ENCODE results near the gene NOVA2. TPM values are rescaled to one million over a fixed set of nuclear protein-coding genes. Genes with fewer than 3 reads are reported as not detected.
A peak's percentile ranks its signal among the peaks of the same experiment; 100 is the strongest.

Gene NOVA2
- total RNA-seq, 1 experiment from 2014 or later = not detected

DNA sequence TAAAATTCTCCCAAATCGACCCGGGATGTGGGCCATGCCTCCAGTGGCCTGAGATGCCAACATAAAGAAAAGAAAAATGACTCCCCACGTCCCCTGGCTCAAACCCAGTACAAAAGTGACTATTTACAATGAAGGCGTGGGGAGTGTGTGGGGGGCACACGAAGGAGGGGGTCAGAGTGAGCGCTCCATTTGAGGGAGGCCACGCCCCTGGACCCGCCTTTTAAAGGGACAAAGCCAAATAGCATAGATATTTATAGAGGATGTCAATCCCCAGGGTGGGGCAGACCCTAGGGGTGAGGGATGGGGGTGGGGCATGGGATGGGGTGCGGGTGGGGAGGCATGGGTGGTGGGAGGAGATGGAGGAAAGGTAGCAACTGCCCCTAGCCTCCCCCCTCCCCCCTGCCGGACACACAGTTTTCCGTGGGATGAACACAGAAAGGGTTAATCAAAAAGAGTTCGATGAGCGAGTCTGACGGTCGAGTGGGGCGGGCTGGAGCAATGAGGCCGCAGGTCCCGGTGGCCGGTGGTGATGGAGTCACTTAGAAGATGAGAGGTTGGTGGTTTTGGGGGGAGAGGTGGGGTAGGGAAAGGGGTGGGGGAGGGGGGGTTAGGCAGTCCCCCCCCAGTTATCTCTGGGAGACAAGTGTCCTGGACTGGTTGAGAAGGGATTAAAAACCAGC, 39.0 kb downstream of the NOVA2 start:
- in situ Hi-C loops (cut with HindIII; ENCODE audit: low sequenced_read_pairs) = no loop called here
- DNase-seq (ENCODE audit: low spot score) = no peak

DNA sequence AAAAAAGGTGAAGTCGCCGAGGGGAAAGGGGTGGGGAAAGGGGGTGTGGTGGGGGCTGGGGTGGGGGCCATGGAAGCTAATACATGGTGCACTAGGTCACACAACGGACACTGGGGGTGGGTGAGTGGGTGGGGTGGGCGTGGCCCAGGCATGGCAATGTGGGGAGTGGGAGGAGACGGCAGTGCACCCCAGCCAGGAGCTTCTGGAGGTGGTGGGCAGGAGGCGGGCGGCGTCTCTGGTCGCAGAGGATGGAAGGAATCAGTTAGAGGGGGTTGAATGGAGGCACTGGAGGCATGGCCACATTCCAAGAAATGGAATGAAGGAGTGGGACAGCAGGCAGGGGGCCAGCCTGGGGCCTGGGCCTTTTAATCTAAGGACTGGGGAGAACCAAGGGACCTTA, 39.9 kb downstream of the NOVA2 start:
- in situ Hi-C loops (cut with HindIII; ENCODE audit: low sequenced_read_pairs) = no loop called here
- no peak for DNase-seq (ENCODE audit: low spot score)

DNA sequence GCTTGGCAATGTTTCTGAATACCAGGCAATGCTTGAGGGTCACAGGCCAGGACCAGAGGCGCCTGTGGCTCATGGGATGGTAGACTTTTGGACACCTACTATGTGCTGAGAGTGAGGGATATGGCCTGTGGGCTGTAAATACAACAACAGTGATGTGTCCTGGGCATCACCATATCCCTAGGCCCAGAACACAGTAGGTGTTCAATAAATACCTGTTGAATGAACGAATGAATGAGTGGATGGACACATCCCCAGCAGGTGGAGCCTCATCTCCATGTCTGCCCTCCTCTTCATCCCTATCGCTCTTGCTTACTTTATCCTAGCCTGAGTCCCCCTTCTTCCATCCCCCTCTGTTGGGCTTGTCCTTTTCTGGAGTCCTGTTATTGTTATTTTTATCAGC, 42.6 kb downstream of the NOVA2 start:
- in situ Hi-C loops (cut with HindIII; ENCODE audit: low sequenced_read_pairs) = no loop called here
- no peak for DNase-seq (ENCODE audit: low spot score)

DNA sequence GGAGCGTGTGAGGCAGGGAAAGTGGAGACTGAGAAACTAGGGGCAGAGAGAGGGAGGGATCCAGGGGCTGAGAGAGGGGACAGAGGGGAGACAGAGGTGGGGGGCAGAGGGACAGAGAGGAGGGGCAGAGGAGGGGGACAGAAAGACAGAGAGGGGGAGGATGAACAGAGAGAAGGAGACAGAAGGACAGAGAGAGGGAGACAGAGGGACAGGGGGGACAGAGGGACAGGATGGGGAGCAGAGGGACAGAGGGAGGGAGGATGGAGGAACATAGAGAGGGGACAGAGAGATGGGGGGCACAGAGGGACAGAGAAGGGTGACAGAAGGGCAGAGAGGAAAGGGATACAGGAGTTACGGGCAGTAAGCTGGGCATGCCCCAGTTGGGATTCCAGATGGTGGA, 44.4 kb downstream of the NOVA2 start:
- no peak for DNase-seq (ENCODE audit: low spot score)
- in situ Hi-C loops (cut with HindIII; ENCODE audit: low sequenced_read_pairs) = no loop called here

DNA sequence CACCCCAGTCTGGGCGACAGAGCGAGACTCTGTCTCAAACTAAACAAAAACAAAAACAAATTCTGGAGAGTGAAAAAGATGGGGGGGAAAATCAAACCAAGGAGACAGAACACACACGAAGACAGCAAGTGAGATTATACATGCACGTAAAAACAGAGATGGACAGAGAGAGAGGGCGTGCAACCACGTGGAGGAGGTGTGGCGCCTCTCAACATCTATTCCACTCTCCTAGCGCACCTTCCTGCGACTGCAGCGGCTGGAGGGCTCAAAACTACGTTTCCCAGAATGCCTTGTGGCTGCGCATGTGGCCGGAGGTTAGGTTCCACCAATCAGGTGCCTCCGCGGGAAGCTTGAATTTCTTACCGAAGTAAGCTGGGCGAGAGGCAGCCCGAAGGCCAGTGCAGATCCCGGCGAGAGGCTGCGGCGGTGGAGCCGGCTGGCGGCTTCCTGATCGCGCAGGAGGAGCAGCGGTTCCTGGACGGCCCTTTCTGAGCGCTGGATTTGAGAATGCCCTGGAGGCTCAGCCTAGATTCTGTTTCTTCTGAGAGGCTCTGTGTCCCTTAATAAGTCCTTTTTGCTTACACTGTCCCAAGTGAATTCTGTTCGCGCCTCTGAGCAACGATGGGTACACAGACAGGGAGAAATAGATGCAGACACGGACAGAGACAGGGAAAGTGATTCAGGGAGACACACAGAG, 46.0 kb downstream of the NOVA2 start:
- peak; percentile 92 for DNase-seq (ENCODE audit: low spot score)
- in situ Hi-C loops (cut with HindIII; ENCODE audit: low sequenced_read_pairs) = no loop called here

DNA sequence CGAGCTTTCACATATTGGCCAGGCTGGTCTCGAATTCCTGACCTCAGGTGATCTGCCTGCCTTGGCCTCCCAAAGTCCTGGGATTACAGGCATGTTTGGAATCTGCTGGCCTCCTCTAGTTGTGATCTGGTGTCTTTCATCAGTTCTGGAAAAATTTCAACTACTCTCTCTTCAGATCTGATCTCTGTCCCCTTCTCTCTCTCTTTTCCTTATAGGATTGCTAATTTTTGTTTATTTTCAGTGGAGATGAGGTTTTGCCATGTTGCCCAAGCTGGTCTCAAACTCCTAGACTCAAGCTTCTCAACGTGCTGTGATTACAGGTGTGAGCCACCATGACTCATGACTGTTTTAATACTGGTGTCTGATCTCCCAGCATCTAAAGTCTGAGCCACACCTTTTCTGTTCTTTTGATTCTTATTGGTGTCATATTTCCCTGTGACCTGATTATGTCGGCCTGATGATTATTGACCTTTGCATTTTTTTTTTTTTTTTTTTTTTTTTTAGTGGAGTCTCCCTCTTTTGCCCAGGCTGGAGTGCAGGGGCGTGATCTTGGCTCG, 48.7 kb downstream of the NOVA2 start:
- in situ Hi-C loops (cut with HindIII; ENCODE audit: low sequenced_read_pairs) = no loop called here
- DNase-seq (ENCODE audit: low spot score) = no peak

DNA sequence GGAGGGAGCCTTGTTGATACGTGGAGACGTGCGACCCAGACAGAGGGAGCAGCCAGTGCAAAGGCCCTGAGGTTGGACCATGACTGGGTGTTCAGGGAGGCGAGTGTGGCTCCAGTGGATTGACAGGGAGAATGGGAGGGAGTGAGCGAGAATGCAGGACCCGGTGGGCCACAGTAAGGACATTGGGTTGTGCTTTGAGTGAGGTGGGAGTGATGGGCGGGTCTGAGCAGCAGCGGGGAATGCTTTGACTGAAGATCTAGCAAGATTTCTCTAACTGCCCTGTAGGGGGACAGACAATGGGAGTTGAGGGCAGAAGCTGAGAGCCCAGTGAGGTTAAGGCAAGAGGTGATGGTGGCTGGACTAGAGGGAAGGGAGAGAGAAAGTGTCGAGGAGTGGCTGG, 51.4 kb downstream of the NOVA2 start:
- in situ Hi-C loops (cut with HindIII; ENCODE audit: low sequenced_read_pairs) = no loop called here
- peak; percentile 14 for DNase-seq (ENCODE audit: low spot score)

DNA sequence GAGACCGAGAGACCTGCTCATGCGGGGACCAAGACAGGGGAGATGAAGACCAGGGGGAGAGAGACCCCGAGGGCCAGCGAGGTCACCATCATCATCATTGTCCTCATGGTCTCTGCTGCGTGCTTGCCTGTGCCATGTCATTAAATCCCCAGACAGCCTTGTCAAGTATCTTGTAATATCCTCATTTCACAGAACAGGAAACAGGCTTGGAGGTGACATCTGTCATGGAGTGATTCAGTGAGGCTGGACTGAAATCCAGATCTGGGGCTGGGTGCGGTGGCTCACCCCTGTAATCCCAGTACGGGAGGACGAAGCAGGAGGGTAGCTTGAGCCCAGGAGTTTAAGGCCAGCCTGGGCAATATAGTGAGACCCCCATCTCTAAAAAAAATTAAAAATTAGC, 53.2 kb downstream of the NOVA2 start:
- DNase-seq (ENCODE audit: low spot score) = no peak
- in situ Hi-C loops (cut with HindIII; ENCODE audit: low sequenced_read_pairs) = no loop called here

DNA sequence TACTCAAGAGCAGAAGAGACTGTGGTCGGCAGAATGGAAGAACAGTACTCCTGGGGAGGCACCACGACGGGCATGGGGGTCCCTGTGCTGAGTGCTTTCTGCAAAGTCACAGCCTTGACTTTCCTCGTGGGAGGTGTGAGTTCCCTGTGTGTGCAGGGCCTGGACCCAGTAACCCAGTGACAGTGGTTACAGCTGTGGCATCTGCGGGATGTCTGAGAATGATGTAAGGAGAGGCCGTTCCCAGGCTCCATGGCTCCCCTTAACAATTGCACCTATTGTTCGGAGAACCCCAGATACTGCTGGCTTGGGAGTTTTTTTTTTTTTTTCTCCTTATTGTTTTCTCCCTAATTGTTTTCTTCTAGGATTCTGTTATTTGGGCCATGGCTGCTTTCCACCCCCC, 54.0 kb downstream of the NOVA2 start:
- in situ Hi-C loops (cut with HindIII; ENCODE audit: low sequenced_read_pairs) = no loop called here
- no peak for DNase-seq (ENCODE audit: low spot score)

DNA sequence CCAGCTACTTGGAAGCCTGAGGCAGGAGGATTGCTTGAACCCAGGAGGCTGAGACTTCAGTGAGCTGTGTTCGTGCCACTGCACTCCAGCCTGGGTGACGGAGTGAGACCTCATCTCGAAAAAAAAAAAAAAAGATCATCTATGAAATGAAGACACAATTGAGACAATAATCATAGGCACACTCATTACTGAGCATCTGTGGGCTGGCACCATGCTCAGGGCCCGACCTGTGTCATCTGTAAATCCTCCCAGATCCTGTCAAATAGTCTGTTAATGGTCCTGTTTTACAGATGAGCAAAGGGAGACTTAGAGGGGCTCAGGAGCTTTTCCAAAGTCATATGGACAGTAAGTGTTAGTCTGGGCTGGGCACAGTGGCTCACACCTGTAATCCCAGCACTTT, 54.9 kb downstream of the NOVA2 start:
- in situ Hi-C loops (cut with HindIII; ENCODE audit: low sequenced_read_pairs) = no loop called here
- DNase-seq (ENCODE audit: low spot score) = no peak

DNA sequence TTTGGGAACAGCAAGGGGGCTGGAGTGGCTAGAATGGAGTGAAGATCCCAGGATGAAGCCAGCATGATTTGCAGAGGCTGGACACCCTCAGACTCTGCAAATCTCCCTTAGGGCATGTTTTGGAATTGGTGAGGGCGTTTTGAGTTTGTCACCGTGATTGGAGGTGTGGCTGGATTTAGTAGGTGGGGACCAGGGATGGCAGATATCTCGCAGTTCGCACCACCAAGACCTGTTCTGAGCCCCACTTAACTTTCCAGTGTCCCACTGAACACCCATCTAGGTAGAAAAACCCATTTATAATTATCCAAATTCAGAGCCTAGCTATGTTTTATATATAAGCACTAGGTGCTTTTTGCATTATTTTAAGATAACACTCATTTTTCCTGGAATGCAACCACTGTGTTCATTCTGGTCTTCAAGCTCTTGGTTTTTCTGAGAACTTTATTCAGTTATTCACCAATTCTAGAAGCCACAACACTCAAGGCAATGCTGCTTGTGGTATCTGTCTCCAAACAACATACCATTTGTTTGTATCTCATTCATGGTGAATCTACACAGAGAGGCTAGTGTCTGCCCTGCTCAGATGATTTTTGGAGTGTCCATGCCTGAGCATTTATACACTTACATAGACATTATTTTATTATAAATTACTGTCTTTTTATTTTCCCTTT, 56.1 kb downstream of the NOVA2 start:
- no peak for DNase-seq (ENCODE audit: low spot score)
- in situ Hi-C loops (cut with HindIII; ENCODE audit: low sequenced_read_pairs) = no loop called here

DNA sequence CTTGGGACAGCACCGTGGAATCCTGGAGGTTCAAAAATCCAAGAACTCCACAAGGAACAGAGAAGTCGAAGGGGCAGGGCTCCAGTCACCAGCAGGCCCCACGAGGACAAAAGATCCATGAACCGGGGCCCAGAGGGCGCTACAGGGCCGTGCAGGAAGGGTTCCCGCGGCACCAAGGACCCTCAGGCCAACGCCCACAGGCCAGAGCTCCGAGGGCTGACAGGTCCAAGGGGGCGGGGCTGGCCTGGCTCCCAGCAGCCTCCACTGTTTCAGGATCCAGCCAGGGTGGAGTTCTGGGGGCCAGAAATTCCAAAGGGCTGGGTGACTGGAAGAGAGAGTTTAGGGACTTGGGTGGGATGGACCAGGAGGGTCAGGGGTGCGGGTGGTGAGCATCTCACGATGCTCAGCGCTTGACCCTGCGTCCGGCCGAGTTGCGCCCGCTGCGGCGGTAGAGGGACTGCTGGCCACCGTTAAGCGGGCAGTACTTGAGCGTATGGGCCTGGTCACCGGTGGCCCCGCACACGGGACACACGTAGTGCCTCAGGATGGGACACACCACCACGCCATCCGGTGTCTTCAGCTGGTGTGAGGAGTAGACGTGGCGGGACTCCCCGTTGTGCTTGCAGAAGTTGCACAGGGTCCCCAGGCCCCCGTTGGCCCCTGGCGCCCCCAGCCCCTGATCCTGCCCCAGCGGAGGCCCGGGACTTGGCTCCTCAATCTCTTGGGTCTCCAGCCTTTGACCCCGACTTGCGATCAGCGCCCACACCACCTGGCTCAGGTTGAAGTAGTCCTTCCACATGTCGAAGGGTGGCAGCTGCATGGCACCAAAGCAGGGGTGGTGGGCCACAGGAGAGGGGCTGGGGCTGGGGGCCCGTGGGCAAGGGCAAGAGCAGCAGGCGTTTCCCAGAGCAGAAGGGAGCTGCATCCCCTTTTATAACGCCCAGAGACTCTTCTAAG, 59.5 kb downstream of the NOVA2 start, which contains the start of gene NANOS2:
TSS of gene NANOS2 (minus strand) at position 905 of the 957 bp plus-strand sequence. CDS start at position 820, 85 bp downstream.
- peak; percentile 26 for DNase-seq (ENCODE audit: low spot score)
- in situ Hi-C loops (cut with HindIII; ENCODE audit: low sequenced_read_pairs) = no loop called here

DNA sequence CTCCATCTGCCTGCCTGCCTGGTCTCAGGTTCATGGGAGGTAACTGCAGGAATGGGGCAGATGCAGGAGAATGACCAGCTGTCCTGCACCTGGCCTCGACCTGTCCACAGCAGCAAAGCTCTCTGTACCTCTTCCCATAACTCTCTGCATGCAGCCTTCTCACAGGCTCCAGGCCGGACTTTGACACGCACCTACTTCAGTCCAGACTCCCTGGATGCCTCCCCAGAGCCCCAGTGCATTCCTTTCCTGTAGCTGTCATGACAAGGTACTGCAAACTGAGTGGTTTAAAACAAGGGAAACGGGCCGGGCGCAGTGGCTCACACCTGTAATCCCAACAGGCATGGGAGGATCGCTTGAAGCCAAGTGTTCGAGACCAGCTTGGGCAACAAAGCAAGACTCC, 62.4 kb downstream of the NOVA2 start:
- in situ Hi-C loops (cut with HindIII; ENCODE audit: low sequenced_read_pairs) = no loop called here
- no peak for DNase-seq (ENCODE audit: low spot score)

DNA sequence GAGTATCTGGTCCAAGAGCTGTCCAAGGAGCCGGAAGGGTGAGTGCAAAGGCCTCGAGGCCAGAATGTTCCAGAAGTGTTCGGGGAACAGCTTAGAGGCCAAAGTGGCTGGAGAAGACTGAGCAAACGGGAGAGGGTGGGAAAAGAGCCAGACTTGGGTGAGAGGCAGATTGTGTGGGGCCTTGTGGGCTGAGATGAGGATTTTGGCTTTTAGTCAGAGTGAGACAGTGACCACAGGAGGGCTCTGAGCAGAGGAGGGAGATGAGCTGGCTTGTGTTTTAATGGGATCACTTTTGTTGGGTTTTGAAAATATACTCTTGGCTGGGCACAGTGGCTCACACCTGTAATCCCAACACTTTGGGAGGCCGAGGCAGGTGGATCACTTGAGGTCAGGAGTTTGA, 64.7 kb downstream of the NOVA2 start:
- in situ Hi-C loops (cut with HindIII; ENCODE audit: low sequenced_read_pairs) = no loop called here
- no peak for DNase-seq (ENCODE audit: low spot score)

DNA sequence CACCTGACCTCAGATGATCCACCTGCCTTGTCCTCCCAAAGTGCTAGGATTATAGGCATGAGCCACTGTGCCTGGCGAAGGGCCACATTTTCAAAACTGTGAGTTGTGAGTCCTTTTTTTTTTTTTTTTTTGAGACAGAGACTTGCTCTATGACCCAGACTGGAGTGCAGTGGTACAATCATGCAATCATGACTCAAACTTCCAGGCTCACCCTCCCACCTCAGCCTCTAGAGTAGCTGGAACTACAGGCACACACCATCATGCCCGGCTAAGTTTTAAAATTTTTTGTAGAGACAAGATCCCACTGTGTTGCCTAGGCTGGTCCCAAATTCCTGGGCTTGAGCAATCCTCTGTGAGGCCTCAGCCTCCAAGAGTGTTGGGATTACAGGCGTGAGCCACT, 67.4 kb downstream of the NOVA2 start:
- no peak for DNase-seq (ENCODE audit: low spot score)
- in situ Hi-C loops (cut with HindIII; ENCODE audit: low sequenced_read_pairs) = no loop called here

DNA sequence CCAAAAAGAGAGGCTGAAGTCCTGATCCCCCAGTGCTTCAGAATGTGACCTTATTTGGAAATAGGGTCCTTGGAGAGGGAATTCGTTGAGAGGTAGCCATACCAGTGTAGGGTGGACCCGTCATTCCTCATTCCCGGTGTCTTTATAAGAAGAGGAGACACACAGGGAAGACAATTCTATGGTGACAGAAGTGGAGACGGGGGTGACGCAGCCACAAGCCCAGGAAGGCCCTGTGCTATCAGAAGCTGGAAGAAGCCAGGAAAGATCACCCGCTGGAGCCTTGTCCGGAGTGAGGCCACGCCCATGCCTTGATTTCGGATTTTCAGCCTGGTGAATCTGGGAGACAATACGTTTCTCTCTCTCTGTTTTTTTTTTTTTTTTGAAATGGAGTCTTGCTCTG, 68.7 kb downstream of the NOVA2 start:
- in situ Hi-C loops (cut with HindIII; ENCODE audit: low sequenced_read_pairs) = no loop called here

DNA sequence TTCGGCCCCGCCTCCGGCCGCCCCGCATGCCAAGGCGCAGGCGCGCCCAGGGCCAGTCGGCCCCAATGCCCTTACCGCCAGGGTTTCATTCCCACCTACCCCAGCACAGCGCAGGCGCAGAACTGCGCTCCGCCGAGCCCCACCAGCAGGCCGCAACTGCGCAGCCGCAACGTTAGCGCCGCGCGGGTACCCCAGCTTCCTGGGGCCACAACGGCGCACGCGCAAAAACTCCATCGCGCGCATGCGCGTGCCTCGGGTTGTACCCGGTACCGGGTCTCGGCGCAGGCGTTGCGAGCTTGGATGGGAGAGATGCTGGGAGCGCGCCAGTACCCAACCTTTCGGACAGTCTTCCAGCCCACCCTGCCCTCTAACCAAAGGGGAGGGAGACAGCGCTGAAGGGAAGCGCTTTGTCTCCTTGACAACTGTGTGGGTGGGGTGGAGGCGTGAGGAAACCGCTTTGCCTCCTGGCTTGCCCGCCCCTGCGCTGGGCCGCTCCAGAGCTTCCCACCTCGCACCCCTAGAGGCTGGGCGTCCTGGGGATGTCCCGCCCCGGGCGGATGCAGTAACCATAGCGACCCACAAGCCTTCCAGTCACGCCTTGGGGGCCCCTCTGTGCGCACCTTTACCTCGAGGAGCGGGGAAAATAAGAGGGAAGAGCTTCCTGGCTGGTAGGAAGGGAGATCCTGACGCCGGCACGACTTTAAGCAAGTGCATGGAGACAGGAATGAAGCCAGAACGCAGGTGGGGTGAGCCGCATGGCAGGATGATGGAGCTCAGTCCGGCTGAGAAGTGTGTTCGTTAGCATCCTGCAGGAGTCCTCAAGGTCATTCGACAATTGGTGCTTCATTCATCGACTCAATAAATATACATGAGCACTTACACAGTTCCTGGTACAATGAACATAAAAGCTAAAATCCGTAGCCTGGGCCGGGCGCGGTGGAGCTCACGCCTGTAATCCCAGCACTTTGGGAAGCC, 70.7 kb downstream of the NOVA2 start:
- in situ Hi-C loops (cut with HindIII; ENCODE audit: low sequenced_read_pairs) = no loop called here
- peak; percentile 95 for DNase-seq (ENCODE audit: low spot score)

More for the DNA sequence above, 68.7 kb downstream of the NOVA2 start:
- DNase-seq (ENCODE audit: low spot score) = no peak

Measured in G401 (cell line).